Umbilical cord (tissue), 2 donors: Measurements from ENCODE around the gene ATAD3A. TPM values are rescaled to one million over a fixed set of nuclear protein-coding genes. Genes with fewer than 3 reads are reported as not detected.
"Not testable (repeated sequence)": the region's sequence is repeated elsewhere in the genome, so short reads cannot be mapped to it uniquely, and the experiment has no call there.

ENCODE experiments used
- DNase-seq: peaks from one replicate; pipeline ENCODE4 v3.0.0-alpha.2; 2015; ENCODE audit warnings: low spot score
- total RNA-seq: library from RNA; depleted of rRNA; stranded (reverse); fragments of >200 nt; gene quantifications from one replicate; pipeline ENCODE4 v1.2.3, GENCODE V29; 2014; ENCODE audit warnings: low replicate concordance; ENCODE audit not compliant: insufficient read depth

ATAD3A gene
- total RNA-seq: 7.9 TPM

- DNase-seq: peak; percentile 99
These were observed at the start of gene ATAD3A for GRCh38 chr1:1511533-1512285. Gene ATAD3A (plus strand): TSS chr1:1512162. CDS start chr1:1512269, 107 bp downstream.

- peak; percentile 34 for DNase-seq
These were observed 49.5 kb upstream of the ATAD3A start for GRCh38 chr1:1462318-1462966.

GRCh38 chr1:1463312-1463711 is 48.6 kb upstream of the ATAD3A start:
- DNase-seq: no peak

GRCh38 chr1:1468196-1468985 is 43.6 kb upstream of the ATAD3A start:
- DNase-seq: not testable (repeated sequence)

- no peak for DNase-seq
These were observed 41.2 kb upstream of the ATAD3A start for GRCh38 chr1:1470626-1471388.

- DNase-seq: peak; percentile 96
These were observed 40.4 kb upstream of the ATAD3A start, which contains the start of gene ATAD3B for GRCh38 chr1:1471389-1472052. Gene ATAD3B (plus strand): TSS chr1:1471765. CDS start chr1:1471885, 120 bp downstream.

GRCh38 chr1:1472053-1472876 is 39.7 kb upstream of the ATAD3A start:
- DNase-seq: not testable (repeated sequence)

- DNase-seq: not testable (repeated sequence)
These were observed 36.0 kb upstream of the ATAD3A start for GRCh38 chr1:1476011-1476410.

- no peak for DNase-seq
These were observed 34.8 kb upstream of the ATAD3A start for GRCh38 chr1:1477206-1477605.

- DNase-seq: no peak
These were observed 32.1 kb upstream of the ATAD3A start for GRCh38 chr1:1479547-1480487.

- not testable (repeated sequence) for DNase-seq
These were observed 31.5 kb upstream of the ATAD3A start for GRCh38 chr1:1480488-1480867.

- not testable (repeated sequence) for DNase-seq
These were observed 30.2 kb upstream of the ATAD3A start for GRCh38 chr1:1481811-1482210.

GRCh38 chr1:1482856-1483255 is 29.1 kb upstream of the ATAD3A start:
- DNase-seq: no peak

GRCh38 chr1:1483714-1484113 is 28.2 kb upstream of the ATAD3A start:
- DNase-seq: no peak

- DNase-seq: not testable (repeated sequence)
These were observed 26.8 kb upstream of the ATAD3A start for GRCh38 chr1:1484976-1485750.

GRCh38 chr1:1485755-1486317 is 26.1 kb upstream of the ATAD3A start:
- not testable (repeated sequence) for DNase-seq

GRCh38 chr1:1487701-1488100 is 24.3 kb upstream of the ATAD3A start:
- no peak for DNase-seq

- no peak for DNase-seq
These were observed 22.7 kb upstream of the ATAD3A start for GRCh38 chr1:1489231-1489630.
